Right renal pelvis (tissue), 4 donors: ENCODE results near the gene HMCN2. TPM values are rescaled to one million over a fixed set of nuclear protein-coding genes. Genes with fewer than 3 reads are reported as not detected.
"Not testable (repeated sequence)": the region's sequence is repeated elsewhere in the genome, so short reads cannot be mapped to it uniquely, and the experiment has no call there.

Source experiments
- DNase-seq, 4 donors: peaks; one replicate each; pipeline ENCODE4 v3.0.0-alpha.2; 2013; ENCODE audit warnings: low read depth in 4 of 4, low spot score in 3 of 4, missing footprints in 1 of 4
- polyA plus RNA-seq, 4 donors: library from polyadenylated mRNA; unstranded; fragments of 120-200 nt; gene quantifications; one replicate each; pipeline ENCODE4 v1.2.1, GENCODE V29; 2013; ENCODE audit not compliant: insufficient read length in 4 of 4

The HMCN2 gene
- polyA plus RNA-seq, 4 donors = 0.50 to 1.6 (median 0.79) TPM

GRCh38 chr9:130239741-130240241, 25.8 kb upstream of the HMCN2 start:
- DNase-seq = no peak

- no peak for DNase-seq
Observed at GRCh38 chr9:130240410-130241197, 25.0 kb upstream of the HMCN2 start.

GRCh38 chr9:130241198-130241535, 24.4 kb upstream of the HMCN2 start:
- DNase-seq = no peak

GRCh38 chr9:130242270-130243014, 23.1 kb upstream of the HMCN2 start:
- DNase-seq = no peak

GRCh38 chr9:130243015-130243881, 22.3 kb upstream of the HMCN2 start:
- DNase-seq = no peak

GRCh38 chr9:130243882-130244170, 21.7 kb upstream of the HMCN2 start:
- DNase-seq = no peak

GRCh38 chr9:130244548-130245165, 20.9 kb upstream of the HMCN2 start:
- DNase-seq = no peak

- no peak for DNase-seq
Observed at GRCh38 chr9:130245474-130245873, 20.1 kb upstream of the HMCN2 start.

- DNase-seq = no peak
Observed at GRCh38 chr9:130246126-130246525, 19.4 kb upstream of the HMCN2 start.

- DNase-seq = no peak
Observed at GRCh38 chr9:130254747-130255630, 10.6 kb upstream of the HMCN2 start.

- DNase-seq = no peak
Observed at GRCh38 chr9:130255631-130256134, 9.9 kb upstream of the HMCN2 start.

- DNase-seq = no peak
Observed at GRCh38 chr9:130256644-130257043, 8.9 kb upstream of the HMCN2 start.

GRCh38 chr9:130258137-130258536, 7.4 kb upstream of the HMCN2 start:
- not testable (repeated sequence) for DNase-seq

GRCh38 chr9:130259044-130259443, 6.5 kb upstream of the HMCN2 start:
- DNase-seq = no peak

GRCh38 chr9:130260816-130261765, 4.5 kb upstream of the HMCN2 start:
- DNase-seq = no peak

GRCh38 chr9:130262061-130262745, 3.4 kb upstream of the HMCN2 start:
- DNase-seq = no peak

GRCh38 chr9:130262771-130263170, 2.8 kb upstream of the HMCN2 start:
- DNase-seq = no peak
